Measurements from ENCODE around the gene MYRIP.

- TF ChIP-seq, protein P1, sequence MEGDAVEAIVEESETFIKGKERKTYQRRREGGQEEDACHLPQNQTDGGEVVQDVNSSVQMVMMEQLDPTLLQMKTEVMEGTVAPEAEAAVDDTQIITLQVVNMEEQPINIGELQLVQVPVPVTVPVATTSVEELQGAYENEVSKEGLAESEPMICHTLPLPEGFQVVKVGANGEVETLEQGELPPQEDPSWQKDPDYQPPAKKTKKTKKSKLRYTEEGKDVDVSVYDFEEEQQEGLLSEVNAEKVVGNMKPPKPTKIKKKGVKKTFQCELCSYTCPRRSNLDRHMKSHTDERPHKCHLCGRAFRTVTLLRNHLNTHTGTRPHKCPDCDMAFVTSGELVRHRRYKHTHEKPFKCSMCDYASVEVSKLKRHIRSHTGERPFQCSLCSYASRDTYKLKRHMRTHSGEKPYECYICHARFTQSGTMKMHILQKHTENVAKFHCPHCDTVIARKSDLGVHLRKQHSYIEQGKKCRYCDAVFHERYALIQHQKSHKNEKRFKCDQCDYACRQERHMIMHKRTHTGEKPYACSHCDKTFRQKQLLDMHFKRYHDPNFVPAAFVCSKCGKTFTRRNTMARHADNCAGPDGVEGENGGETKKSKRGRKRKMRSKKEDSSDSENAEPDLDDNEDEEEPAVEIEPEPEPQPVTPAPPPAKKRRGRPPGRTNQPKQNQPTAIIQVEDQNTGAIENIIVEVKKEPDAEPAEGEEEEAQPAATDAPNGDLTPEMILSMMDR (conservative IDR thresholded peaks at IDR 0.05; ENCODE audit: low read depth, low read length), result no peak
- TF ChIP-seq SMC3 (IDR thresholded peaks at IDR 0.05; ENCODE audit: low read depth, low read length) (no peak), CEBPB (IDR thresholded peaks at IDR 0.05; ENCODE audit: low read depth, low read length) (no peak), POLR2A (IDR thresholded peaks at IDR 0.05; ENCODE audit: low read depth, low read length) (no peak), RCOR1 (IDR thresholded peaks at IDR 0.05; ENCODE audit: insufficient replicate concordance, low read length) (no peak), RAD21 (IDR thresholded peaks at IDR 0.05; ENCODE audit: low read length) (no peak), CHD1 (IDR thresholded peaks at IDR 0.05; ENCODE audit: low read depth, low read length) (no peak), NFE2L2 (IDR thresholded peaks at IDR 0.05; ENCODE audit: low read depth, low read length) (no peak), RFX5 (IDR thresholded peaks at IDR 0.05; ENCODE audit: low read depth, low read length) (no peak), USF2 (IDR thresholded peaks at IDR 0.05; ENCODE audit: low read depth, low read length) (no peak), MAZ (IDR thresholded peaks at IDR 0.05; ENCODE audit: borderline replicate concordance, low read depth, low read length) (no peak), FOS (IDR thresholded peaks at IDR 0.05; ENCODE audit: low read depth, low read length) (no peak), MXI1 (IDR thresholded peaks at IDR 0.05; ENCODE audit: borderline replicate concordance, low read depth, low read length) (no peak), BHLHE40 (IDR thresholded peaks at IDR 0.05; ENCODE audit: low read depth, low read length) (no peak)
Measured at GRCh38 chr3:39937874-39938273, 128.5 kb downstream of the MYRIP start.
